Measurements from ENCODE around the gene SBK1.

The SBK1 gene

GRCh38 chr16:28319476-28320022, 27.2 kb downstream of the SBK1 start:
- no peak for TF ChIP-seq CTCF (IDR thresholded peaks at IDR 0.05; ENCODE audit: insufficient read depth, missing control alignments)
- DNase-seq (ENCODE audit: insufficient read length, low spot score) (no peak), FAIRE-seq (no peak)

- DNase-seq (ENCODE audit: insufficient read length, low spot score) (no peak), FAIRE-seq (no peak)
- TF ChIP-seq CTCF (IDR thresholded peaks at IDR 0.05; ENCODE audit: insufficient read depth, missing control alignments), result no peak
Observed at GRCh38 chr16:28320023-28320561, 27.8 kb downstream of the SBK1 start.

- TF ChIP-seq CTCF (IDR thresholded peaks at IDR 0.05; ENCODE audit: insufficient read depth, missing control alignments), result no peak
- no peak for FAIRE-seq
- no peak for DNase-seq (ENCODE audit: insufficient read length, low spot score)
Observed at GRCh38 chr16:28320741-28321140, 28.4 kb downstream of the SBK1 start.

GRCh38 chr16:28321700-28322411, 29.5 kb downstream of the SBK1 start:
- no peak for FAIRE-seq
- DNase-seq (ENCODE audit: insufficient read length, low spot score), result peak; percentile 51
- peak; percentile 45 for TF ChIP-seq CTCF (IDR thresholded peaks at IDR 0.05; ENCODE audit: insufficient read depth, missing control alignments)

GRCh38 chr16:28324235-28324886, 32.0 kb downstream of the SBK1 start:
- FAIRE-seq (no peak), DNase-seq (ENCODE audit: insufficient read length, low spot score) (no peak)
- no peak for TF ChIP-seq CTCF (IDR thresholded peaks at IDR 0.05; ENCODE audit: insufficient read depth, missing control alignments)

- FAIRE-seq, result no peak
Observed at GRCh38 chr16:28324887-28325279, 32.6 kb downstream of the SBK1 start.

More at GRCh38 chr16:28324887-28325279, 32.6 kb downstream of the SBK1 start:
- TF ChIP-seq CTCF (IDR thresholded peaks at IDR 0.05; ENCODE audit: insufficient read depth, missing control alignments), result no peak
- DNase-seq (ENCODE audit: insufficient read length, low spot score), result no peak

Measured in D721Med (cell line).